GM20431 (cell line): ENCODE results near the gene SPRY4.
"Not testable (repeated sequence)": the region's sequence is repeated elsewhere in the genome, so short reads cannot be mapped to it uniquely, and the experiment has no call there.

ENCODE experiments used
- in situ Hi-C: fragments of 300-500 bp; cut with MseI, MboI; formaldehyde crosslinking; loops from one replicate; pipeline ENCODE4 v1.15.0; 2020; ENCODE audit warnings: low sequenced_read_pairs; ENCODE audit not compliant: unreplicated experiment

SPRY4 gene, protein sequence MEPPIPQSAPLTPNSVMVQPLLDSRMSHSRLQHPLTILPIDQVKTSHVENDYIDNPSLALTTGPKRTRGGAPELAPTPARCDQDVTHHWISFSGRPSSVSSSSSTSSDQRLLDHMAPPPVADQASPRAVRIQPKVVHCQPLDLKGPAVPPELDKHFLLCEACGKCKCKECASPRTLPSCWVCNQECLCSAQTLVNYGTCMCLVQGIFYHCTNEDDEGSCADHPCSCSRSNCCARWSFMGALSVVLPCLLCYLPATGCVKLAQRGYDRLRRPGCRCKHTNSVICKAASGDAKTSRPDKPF

DNA sequence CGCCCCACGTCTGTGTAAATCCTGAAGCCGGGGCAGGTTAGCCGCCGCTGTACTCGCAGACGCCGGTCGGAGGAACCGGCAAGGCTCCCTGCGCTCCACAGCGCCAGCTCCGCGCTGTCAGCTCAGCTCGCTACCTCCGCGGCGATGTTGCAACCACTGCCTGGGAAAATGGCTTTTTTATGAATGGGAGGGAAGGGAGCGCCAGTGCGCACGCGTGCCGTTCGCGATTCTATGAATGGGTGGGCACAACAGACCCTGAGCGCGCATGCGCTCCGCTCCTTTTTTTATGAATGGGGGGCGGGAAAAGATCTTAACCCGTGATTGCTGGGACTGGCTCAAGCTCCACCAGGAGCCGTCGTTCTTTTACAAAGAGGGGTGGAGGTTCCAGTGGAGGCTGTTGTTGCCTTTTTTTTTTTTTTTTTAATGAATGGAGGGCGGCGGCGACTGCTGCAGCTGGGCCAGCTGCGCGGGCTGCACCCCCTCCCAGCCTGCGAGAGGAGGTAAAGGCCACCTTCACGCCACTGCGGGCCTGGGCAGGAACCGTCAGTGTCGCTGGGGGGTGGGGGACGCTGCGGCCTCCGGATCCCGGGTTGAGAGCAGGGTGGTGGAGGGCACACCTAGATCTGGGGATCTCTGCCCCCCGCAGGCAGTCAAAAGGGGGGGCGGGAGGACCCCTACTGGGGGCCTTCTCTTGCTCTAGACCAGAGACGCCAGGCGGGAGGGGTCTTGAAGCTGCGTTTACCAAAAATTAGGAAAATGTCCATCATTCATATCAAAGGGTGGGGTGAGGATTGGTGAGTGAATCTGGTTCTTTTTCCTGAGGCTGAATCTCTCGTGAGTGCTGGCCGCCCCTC is at the start of gene SPRY4:
TSS of gene SPRY4 (minus strand) at position 151 of the 854 bp plus-strand sequence. CDS start 9,913 bp downstream, outside the sequence.
- in situ Hi-C loops = no loop called here

- in situ Hi-C loops = no loop called here
Observed at GRCh38 chr5:142368529-142368928, 43.7 kb upstream of the SPRY4 start.

DNA sequence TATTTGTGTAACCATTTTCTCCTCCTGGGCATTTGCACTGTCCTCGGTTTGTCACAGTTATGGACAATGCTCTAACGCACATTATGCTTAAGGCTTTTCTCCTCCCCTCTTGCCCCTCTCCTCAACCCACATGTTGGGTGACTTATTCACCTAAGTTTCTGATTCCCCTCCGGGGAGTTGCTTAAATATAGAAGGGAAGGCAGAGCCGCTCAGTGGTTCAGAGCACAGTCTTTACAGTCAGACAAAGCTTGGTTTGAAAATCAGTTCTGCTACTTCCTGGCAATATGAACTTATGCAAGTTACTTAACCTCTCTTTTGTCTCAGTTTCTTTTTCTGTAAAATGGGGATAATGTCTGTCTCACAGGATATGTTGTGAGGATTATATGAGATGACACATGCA is 41.2 kb upstream of the SPRY4 start:
- in situ Hi-C loops = no loop called here

GRCh38 chr5:142364251-142365145 is 39.7 kb upstream of the SPRY4 start:
- in situ Hi-C loops = no loop called here

GRCh38 chr5:142363619-142363963 is 38.8 kb upstream of the SPRY4 start:
- in situ Hi-C loops = no loop called here

DNA sequence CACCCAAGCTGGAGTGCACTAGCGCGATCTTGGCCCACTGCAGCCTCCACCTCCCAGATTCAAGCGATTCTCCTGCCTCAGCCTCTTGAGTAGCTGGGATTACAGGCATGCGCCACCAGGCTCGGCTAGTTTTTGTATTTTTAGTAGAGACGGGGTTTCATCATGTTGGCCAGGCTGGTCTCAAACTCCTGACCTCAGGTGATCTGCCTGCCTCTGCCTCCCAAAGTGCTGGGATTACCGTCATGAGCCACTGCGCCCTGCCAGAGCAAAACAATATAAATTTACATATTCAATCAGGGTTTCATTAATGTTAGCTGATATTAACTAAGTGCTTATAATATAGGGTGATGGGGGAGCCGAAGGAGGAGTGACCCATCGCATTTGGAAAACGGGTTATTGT is 37.4 kb upstream of the SPRY4 start:
- in situ Hi-C loops = not testable (repeated sequence)

- in situ Hi-C loops = no loop called here
Observed at GRCh38 chr5:142360607-142361120, 35.8 kb upstream of the SPRY4 start.

DNA sequence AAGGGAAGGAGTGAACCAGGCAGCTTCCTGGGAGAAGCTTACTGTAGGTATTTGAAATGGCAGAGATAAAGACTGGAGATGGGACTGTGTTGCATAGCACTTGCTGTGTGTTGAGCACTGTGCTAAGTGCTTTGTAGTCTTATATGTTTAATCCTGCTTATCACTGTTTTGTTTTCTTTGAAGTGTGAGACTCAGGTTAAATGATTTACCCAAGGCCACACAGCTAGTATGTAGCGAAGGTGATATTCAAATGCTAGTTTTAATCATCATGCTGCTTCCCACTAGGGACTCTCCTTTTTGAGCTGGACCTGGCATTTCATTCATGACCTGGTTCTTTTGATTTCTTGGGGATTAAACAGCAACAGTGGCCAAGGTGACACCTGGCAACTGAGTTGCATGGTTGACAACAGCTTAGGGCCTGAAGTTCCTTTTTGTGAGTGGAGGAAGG is 35.3 kb upstream of the SPRY4 start:
- in situ Hi-C loops = no loop called here

DNA sequence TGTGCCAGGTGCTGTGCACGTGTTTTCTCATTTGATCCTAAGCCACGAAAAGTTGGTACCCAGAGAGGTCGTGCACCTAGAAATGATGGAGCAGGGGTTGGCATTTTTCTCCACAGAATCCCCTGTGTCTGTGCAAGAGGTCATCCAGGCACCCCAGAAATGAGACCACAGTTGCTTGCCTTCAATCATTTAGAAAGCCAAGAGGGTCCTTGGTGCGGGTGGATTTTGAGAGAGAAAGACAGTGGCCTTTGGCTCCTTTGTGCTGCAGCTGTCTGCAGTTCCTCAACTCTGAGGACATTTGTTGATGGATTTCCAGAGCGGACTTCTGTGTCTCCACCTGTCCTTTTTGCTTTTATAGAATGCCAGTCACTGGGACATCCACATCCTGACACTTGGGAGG is 33.8 kb upstream of the SPRY4 start:
- in situ Hi-C loops = no loop called here

GRCh38 chr5:142358121-142358520 is 33.3 kb upstream of the SPRY4 start:
- in situ Hi-C loops = no loop called here

DNA sequence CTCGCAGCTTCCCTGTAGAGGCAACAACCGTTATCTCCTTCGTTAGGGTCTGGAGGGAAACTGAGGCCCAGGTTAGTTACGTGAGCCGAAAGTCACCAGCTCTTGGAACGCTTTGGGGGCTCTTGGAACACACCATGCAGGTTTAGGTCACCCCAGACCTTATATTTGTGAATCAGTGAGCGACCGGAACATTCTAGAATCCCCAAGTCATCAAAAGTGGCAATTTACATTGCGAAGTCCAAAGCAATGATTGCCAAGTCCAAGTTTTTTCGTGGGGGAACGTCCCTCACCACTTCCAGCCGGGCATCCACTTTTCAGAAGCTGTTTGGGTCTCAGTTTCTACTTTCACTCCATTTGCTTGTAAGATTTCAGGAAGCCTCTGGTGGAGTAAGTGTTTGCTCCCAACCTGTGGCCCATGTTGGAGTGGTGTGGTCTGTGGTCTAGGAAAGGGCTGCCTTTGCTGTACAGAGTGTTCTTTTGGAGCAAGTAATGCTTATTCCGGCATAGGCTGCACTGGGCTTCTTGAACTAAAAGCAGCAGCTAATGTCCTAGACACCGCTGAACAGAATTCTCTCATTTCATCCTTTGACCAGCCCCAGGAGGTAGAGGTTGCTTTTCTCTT is 32.8 kb upstream of the SPRY4 start:
- in situ Hi-C loops = no loop called here

GRCh38 chr5:142356716-142357468 is 32.1 kb upstream of the SPRY4 start:
- in situ Hi-C loops = no loop called here

GRCh38 chr5:142356349-142356715 is 31.5 kb upstream of the SPRY4 start:
- in situ Hi-C loops = no loop called here

DNA sequence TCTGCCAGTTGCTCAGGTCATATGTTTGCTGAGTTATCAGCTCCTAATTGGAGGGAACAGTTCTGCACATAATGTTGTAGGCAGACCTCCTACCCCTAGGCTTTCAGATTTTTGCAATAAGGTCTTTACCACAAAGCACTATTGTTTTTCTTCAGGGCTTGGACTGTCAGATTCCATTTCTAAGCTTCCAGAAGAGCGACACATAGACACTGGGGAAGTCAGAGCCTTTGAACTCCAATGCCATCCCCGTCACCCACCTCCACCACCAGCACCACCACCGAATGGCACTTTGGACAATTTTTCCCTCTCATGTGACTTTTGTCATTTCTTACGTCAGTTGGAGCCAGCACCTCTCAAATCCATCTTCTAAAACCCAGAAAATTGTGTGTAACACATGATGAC is 28.3 kb upstream of the SPRY4 start:
- in situ Hi-C loops = no loop called here

DNA sequence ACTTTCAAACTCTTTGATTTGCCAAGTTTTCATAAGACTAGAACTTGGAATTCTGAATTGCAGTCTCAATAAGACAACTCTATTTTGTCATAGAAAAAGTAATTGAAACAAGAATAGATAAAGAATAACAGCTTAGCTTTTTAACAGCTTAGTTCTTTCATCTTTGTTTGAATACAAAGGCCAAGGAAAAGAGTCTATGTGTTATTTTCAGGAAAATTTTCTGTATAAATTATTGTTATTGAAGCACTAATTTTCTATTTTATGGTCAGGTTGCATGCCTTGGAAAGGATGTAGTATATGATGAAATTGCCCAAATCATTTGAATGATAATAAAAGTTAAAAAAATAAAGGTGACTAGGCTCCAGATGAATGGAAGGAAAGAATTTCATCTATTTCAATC is 25.2 kb upstream of the SPRY4 start:
- in situ Hi-C loops = no loop called here

GRCh38 chr5:142346706-142347105 is 21.9 kb upstream of the SPRY4 start:
- in situ Hi-C loops = no loop called here

DNA sequence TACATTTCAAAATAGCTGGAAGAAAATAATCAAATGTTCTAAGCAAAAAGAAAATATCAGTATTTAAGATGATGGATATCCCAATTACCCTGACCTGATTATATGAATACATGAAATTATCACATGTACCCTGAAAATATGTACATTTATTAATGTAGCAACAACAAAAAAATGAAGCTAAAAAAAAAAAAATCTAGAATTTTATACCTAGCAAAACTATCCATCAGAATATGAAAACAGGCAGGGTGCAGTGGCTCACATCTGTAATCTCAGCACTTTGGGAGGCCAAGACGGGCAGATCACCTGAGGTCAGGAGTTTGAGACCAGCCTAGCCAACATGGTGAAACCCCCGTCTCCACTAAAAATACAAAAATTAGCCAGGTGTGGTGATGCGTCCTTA is 20.1 kb upstream of the SPRY4 start:
- in situ Hi-C loops = not testable (repeated sequence)

- in situ Hi-C loops = no loop called here
Observed at GRCh38 chr5:142343531-142343930, 18.7 kb upstream of the SPRY4 start.
